Measurements from ENCODE around the gene ASPA.
"Not testable (repeated sequence)": the region's sequence is repeated elsewhere in the genome, so short reads cannot be mapped to it uniquely, and the experiment has no call there.

DNA sequence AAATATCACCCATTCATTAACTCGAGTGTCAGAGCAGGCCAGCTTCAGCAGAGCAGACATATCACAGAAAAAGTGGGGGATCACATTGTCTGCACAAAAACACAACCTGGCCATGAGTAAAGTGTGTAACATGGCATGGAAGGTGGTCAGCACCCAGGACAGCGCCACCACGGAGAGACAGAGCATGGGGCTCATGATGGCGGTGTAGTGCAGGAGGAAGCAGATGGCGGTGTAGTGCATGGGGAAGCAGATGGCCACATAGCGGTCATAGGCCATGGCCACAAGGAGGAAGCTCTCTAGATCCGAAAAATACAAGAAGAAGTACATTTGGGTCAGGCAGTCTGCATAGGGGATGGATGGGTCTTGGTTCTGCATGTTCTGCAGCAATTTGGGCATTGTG, 42.6 kb upstream of the ASPA start:
- TF ChIP-seq, protein P1, sequence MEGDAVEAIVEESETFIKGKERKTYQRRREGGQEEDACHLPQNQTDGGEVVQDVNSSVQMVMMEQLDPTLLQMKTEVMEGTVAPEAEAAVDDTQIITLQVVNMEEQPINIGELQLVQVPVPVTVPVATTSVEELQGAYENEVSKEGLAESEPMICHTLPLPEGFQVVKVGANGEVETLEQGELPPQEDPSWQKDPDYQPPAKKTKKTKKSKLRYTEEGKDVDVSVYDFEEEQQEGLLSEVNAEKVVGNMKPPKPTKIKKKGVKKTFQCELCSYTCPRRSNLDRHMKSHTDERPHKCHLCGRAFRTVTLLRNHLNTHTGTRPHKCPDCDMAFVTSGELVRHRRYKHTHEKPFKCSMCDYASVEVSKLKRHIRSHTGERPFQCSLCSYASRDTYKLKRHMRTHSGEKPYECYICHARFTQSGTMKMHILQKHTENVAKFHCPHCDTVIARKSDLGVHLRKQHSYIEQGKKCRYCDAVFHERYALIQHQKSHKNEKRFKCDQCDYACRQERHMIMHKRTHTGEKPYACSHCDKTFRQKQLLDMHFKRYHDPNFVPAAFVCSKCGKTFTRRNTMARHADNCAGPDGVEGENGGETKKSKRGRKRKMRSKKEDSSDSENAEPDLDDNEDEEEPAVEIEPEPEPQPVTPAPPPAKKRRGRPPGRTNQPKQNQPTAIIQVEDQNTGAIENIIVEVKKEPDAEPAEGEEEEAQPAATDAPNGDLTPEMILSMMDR (IDR thresholded peaks at IDR 0.05; ENCODE audit: insufficient read depth, low read depth, low read length) = not testable (repeated sequence)
- TF ChIP-seq EZH2 (IDR thresholded peaks at IDR 0.05; ENCODE audit: insufficient read depth, low read length) = not testable (repeated sequence)
